PC-3 (cell line): ENCODE results near the gene EEPD1. TPM values are rescaled to one million over a fixed set of nuclear protein-coding genes. Genes with fewer than 3 reads are reported as not detected.

ENCODE experiments used
- ATAC-seq: fragments of 200-7000 bp; cut with Tn5 transposase; 2 replicates; pipeline ENCODE4 v1.9.1; 2020; ENCODE audit warnings: mild to moderate bottlenecking, moderate library complexity
- BruUV-seq: library from RNA; stranded (reverse); fragments of 400-500 nt; replicated peaks from 2 replicates; lab custom pipeline; 2021; lab: Mats Ljungman, UMichigan
- CTCF ChIA-PET: fragments of 300-600 bp; sonication (Branson Sonifier 250); formaldehyde crosslinking; loops from one replicate; lab custom pipeline; 2022; ENCODE audit warnings: antibody characterized with exemption; lab: Charles Lee
- POLR2A ChIA-PET: fragments of 300-600 bp; sonication (Branson Sonifier 250); formaldehyde crosslinking; loops from one replicate; lab custom pipeline; 2022; ENCODE audit warnings: antibody characterized with exemption; ENCODE audit not compliant: unreplicated experiment; lab: Charles Lee
- DNase-seq: peaks from one replicate; pipeline ENCODE4 v3.0.0-alpha.2; 2015
- H2AFZ ChIP-seq: fragments of 300-600 bp; sonication (generic); 2 replicates; pipeline ENCODE4 v1.6.0; 2016; ENCODE audit warnings: antibody characterized with exemption, low read length
- H3F3A ChIP-seq: fragments of 300-600 bp; sonication (generic); one replicate; pipeline ENCODE4 v1.6.0; 2017; ENCODE audit warnings: antibody characterized with exemption, low read length, control low read depth, mild to moderate bottlenecking; ENCODE audit not compliant: unreplicated experiment
- H3K27ac ChIP-seq: fragments of 300-600 bp; sonication (generic); 2 replicates; pipeline ENCODE4 v1.5.1; 2016; ENCODE audit warnings: mild to moderate bottlenecking, low read length
- H3K27me3 ChIP-seq: fragments of 300-600 bp; sonication (generic); 2 replicates; pipeline ENCODE4 v1.6.1; 2016; ENCODE audit warnings: low read length, mixed read lengths
- H3K36me3 ChIP-seq: fragments of 300-600 bp; sonication (generic); 2 replicates; pipeline ENCODE4 v1.6.1; 2016; ENCODE audit warnings: low read depth, mixed run types, low read length, mixed read lengths
- H3K4me1 ChIP-seq: fragments of 300-600 bp; sonication (generic); 2 replicates; pipeline ENCODE4 v1.5.1; 2016; ENCODE audit warnings: low read length; ENCODE audit not compliant: insufficient read depth
- H3K4me2 ChIP-seq: fragments of 300-600 bp; sonication (generic); 2 replicates; pipeline ENCODE4 v1.6.0; 2016; ENCODE audit warnings: low read length
- H3K4me3 ChIP-seq: fragments of 300-600 bp; sonication (generic); 2 replicates; pipeline ENCODE4 v1.5.1; 2016; ENCODE audit warnings: mild to moderate bottlenecking, low read length, mixed read lengths
- H3K79me2 ChIP-seq: fragments of 300-600 bp; sonication (generic); 2 replicates; pipeline ENCODE4 v1.6.1; 2017; ENCODE audit warnings: low read length, mixed read lengths
- H3K9ac ChIP-seq: fragments of 300-600 bp; sonication (generic); 2 replicates; pipeline ENCODE4 v1.6.0; 2016; ENCODE audit warnings: mild to moderate bottlenecking, low read length
- H3K9me2 ChIP-seq: fragments of 300-600 bp; sonication (generic); replicated peaks from 2 replicates; pipeline ENCODE4 v1.6.1; 2016; ENCODE audit warnings: mixed run types, low read length, mixed read lengths
- H3K9me3 ChIP-seq: fragments of 300-600 bp; sonication (generic); 2 replicates; pipeline ENCODE4 v1.6.1; 2016; ENCODE audit warnings: low read length, mixed read lengths
- H4K20me1 ChIP-seq: fragments of 300-600 bp; sonication (generic); 2 replicates; pipeline ENCODE4 v1.6.1; 2016; ENCODE audit warnings: low read length, mixed read lengths
- CTCF ChIP-seq: fragments of 300-600 bp; sonication (generic); conservative IDR thresholded peaks from 2 replicates; pipeline ENCODE4 v1.5.1; 2017; ENCODE audit warnings: antibody characterized with exemption, low read depth, mild to moderate bottlenecking, low read length
- EZH2 ChIP-seq: fragments of 300-600 bp; sonication (generic); IDR thresholded peaks from one replicate; pipeline ENCODE4 v1.6.1; 2017; ENCODE audit warnings: antibody characterized with exemption, mild to moderate bottlenecking, low read length; ENCODE audit not compliant: unreplicated experiment
- EZH2phosphoT487 ChIP-seq: fragments of 300-600 bp; sonication (generic); IDR thresholded peaks from 2 replicates; pipeline ENCODE4 v1.6.1; 2018; ENCODE audit warnings: mild to moderate bottlenecking, antibody characterized with exemption, low read length, borderline replicate concordance
- intact Hi-C: fragments of 100-400 bp; cut with micrococcal nuclease; formaldehyde crosslinking; loops from 2 replicates; pipeline ENCODE4 v1.9.0; 2023
- total RNA-seq: library from RNA; depleted of rRNA; stranded (reverse); fragments of >200 nt; gene quantifications from 2 replicates; pipeline ENCODE4 v1.2.3, GENCODE V29; 2014

EEPD1 gene
- total RNA-seq, 1 experiment from 2014 or later, result 28.3 TPM

- no TSS peak for BruUV-seq
- no peaks in the 10 kb centered on the region for H3K4me1 ChIP-seq
- no peaks in the 10 kb centered on the region for H3K9me2 ChIP-seq
- ATAC-seq (no peak), DNase-seq (no peak)
- no peaks in the 10 kb centered on the region for H3K27me3 ChIP-seq
- no peaks in the 10 kb centered on the region for H4K20me1 ChIP-seq
- no peaks in the 10 kb centered on the region for H3F3A ChIP-seq
- ChIA-PET POLR2A (no interaction called here), CTCF (no interaction called here)
- no peaks in the 10 kb centered on the region for H3K36me3 ChIP-seq
- no peak overlapping the region for H3K4me2 ChIP-seq
- no peak overlapping the region for H3K9ac ChIP-seq
- TF ChIP-seq CTCF (no peak), EZH2phosphoT487 (no peak), EZH2 (no peak)
- H3K9me3 ChIP-seq, result no peaks in the 10 kb centered on the region
- no peak overlapping the region for H2AFZ ChIP-seq
- H3K79me2 ChIP-seq, result no peaks in the 10 kb centered on the region
- intact Hi-C loops, result no loop called here
- no peak overlapping the region for H3K27ac ChIP-seq
- no peak overlapping the region for H3K4me3 ChIP-seq
Measured at GRCh38 chr7:36336390-36336789, 183.3 kb downstream of the EEPD1 start.

- H3K79me2 ChIP-seq, result no peaks in the 10 kb centered on the region
Measured at GRCh38 chr7:36338256-36338655, 185.2 kb downstream of the EEPD1 start.

GRCh38 chr7:36343548-36343947, 190.5 kb downstream of the EEPD1 start:
- H3K27ac ChIP-seq, result no peak overlapping the region
- no peaks in the 10 kb centered on the region for H3K79me2 ChIP-seq
- TF ChIP-seq CTCF (no peak), EZH2phosphoT487 (no peak), EZH2 (no peak)
- DNase-seq (no peak), ATAC-seq (no peak)
- H3K4me3 ChIP-seq, result no peak overlapping the region
- no peaks in the 10 kb centered on the region for H3K4me1 ChIP-seq
- H3K36me3 ChIP-seq, result no peaks in the 10 kb centered on the region
- H3K9me2 ChIP-seq, result no peaks in the 10 kb centered on the region
- intact Hi-C loops, result no loop called here
- POLR2A ChIA-PET, result no interaction called here
- H3K9ac ChIP-seq, result no peak overlapping the region
- H4K20me1 ChIP-seq, result no peaks in the 10 kb centered on the region
- no peak overlapping the region for H2AFZ ChIP-seq
- no peaks in the 10 kb centered on the region for H3F3A ChIP-seq
- no peak overlapping the region for H3K4me2 ChIP-seq
- BruUV-seq, result no TSS peak
- CTCF ChIA-PET, result no interaction called here
- H3K27me3 ChIP-seq, result no peaks in the 10 kb centered on the region
- H3K9me3 ChIP-seq, result no peaks in the 10 kb centered on the region

More at GRCh38 chr7:36338256-36338655, 185.2 kb downstream of the EEPD1 start:
- H3K27ac ChIP-seq, result no peak overlapping the region
- TF ChIP-seq EZH2, result no peak
- TF ChIP-seq EZH2phosphoT487, result no peak
- TF ChIP-seq CTCF, result no peak
- H3K4me3 ChIP-seq, result no peak overlapping the region
- ATAC-seq (no peak), DNase-seq (no peak)
- H4K20me1 ChIP-seq, result no peaks in the 10 kb centered on the region
- H3K27me3 ChIP-seq, result no peaks in the 10 kb centered on the region
- no peak overlapping the region for H2AFZ ChIP-seq
- BruUV-seq, result no TSS peak
- H3K9me3 ChIP-seq, result no peaks in the 10 kb centered on the region
- no peaks in the 10 kb centered on the region for H3K4me1 ChIP-seq
- H3F3A ChIP-seq, result no peaks in the 10 kb centered on the region
- no peaks in the 10 kb centered on the region for H3K36me3 ChIP-seq
- no peaks in the 10 kb centered on the region for H3K9me2 ChIP-seq
- no peak overlapping the region for H3K9ac ChIP-seq
- intact Hi-C loops, result no loop called here
- ChIA-PET CTCF (no interaction called here), POLR2A (no interaction called here)
- H3K4me2 ChIP-seq, result no peak overlapping the region
